OCI-LY1 (cell line): ENCODE data around the gene MAP4K3.
"Not testable (repeated sequence)": the region's sequence is repeated elsewhere in the genome, so short reads cannot be mapped to it uniquely, and the experiment has no call there.

ENCODE experiments used
- H2AFZ ChIP-seq: fragments of 200-600 bp; sonication (generic), shearing (Covaris generic); 2 replicates; pipeline ENCODE4 v1.6.0; 2014; ENCODE audit warnings: antibody characterized with exemption, mild to moderate bottlenecking, low read length
- H3F3A ChIP-seq: fragments of 200-600 bp; sonication (generic), shearing (Covaris generic); 2 replicates; pipeline ENCODE4 v1.6.0; 2014; ENCODE audit warnings: mild to moderate bottlenecking, antibody characterized with exemption, low read length, moderate library complexity; ENCODE audit not compliant: insufficient read depth
- H3K27ac ChIP-seq: fragments of 200-600 bp; sonication (generic); 2 replicates; pipeline ENCODE4 v1.5.1; 2014; ENCODE audit warnings: low read length, mixed run types, mild to moderate bottlenecking, low read depth; ENCODE audit not compliant: poor library complexity, severe bottlenecking
- H3K27me3 ChIP-seq: fragments of 200-600 bp; sonication (generic); 2 replicates; pipeline ENCODE4 v1.6.0; 2014; ENCODE audit warnings: antibody characterized with exemption, mild to moderate bottlenecking, low read length, moderate library complexity; ENCODE audit not compliant: insufficient read depth
- H3K36me3 ChIP-seq: fragments of 200-600 bp; sonication (generic); 2 replicates; pipeline ENCODE4 v1.6.1; 2014; ENCODE audit warnings: mild to moderate bottlenecking, antibody characterized with exemption, low read length, moderate library complexity, mixed read lengths; ENCODE audit not compliant: insufficient read depth
- H3K4me1 ChIP-seq: fragments of 200-600 bp; sonication (generic); 2 replicates; pipeline ENCODE4 v1.5.1; 2014; ENCODE audit warnings: mild to moderate bottlenecking, low read length, moderate library complexity; ENCODE audit not compliant: insufficient read depth, severe bottlenecking
- H3K4me2 ChIP-seq: fragments of 200-600 bp; sonication (generic), shearing (Covaris generic); 2 replicates; pipeline ENCODE4 v1.6.1; 2014; ENCODE audit warnings: low read length
- H3K4me3 ChIP-seq: fragments of 200-600 bp; sonication (generic); 2 replicates; pipeline ENCODE4 v1.5.1; 2014; ENCODE audit warnings: low read length, low read depth, mild to moderate bottlenecking, mixed read lengths; ENCODE audit not compliant: poor library complexity, severe bottlenecking
- H3K79me2 ChIP-seq: fragments of 200-600 bp; shearing (Covaris generic); 2 replicates; pipeline ENCODE4 v1.6.1; 2016; ENCODE audit warnings: mixed run types, low read length, mixed read lengths; ENCODE audit not compliant: insufficient read depth
- H3K9ac ChIP-seq: fragments of 200-600 bp; sonication (generic), shearing (Covaris generic); 2 replicates; pipeline ENCODE4 v1.6.1; 2014; ENCODE audit warnings: mild to moderate bottlenecking, low read length, mixed read lengths
- H3K9me2 ChIP-seq: fragments of 200-600 bp; sonication (generic), shearing (Covaris generic); 2 replicates; pipeline ENCODE4 v1.6.1; 2014; ENCODE audit warnings: low read depth, mild to moderate bottlenecking, low read length, mixed read lengths
- H3K9me3 ChIP-seq: fragments of 200-600 bp; shearing (Covaris generic); 2 replicates; pipeline ENCODE4 v1.6.1; 2014; ENCODE audit warnings: low read length, mixed read lengths
- H4K20me1 ChIP-seq: fragments of 200-600 bp; sonication (generic), shearing (Covaris generic); 2 replicates; pipeline ENCODE4 v1.6.0; 2016; ENCODE audit warnings: mild to moderate bottlenecking, low read length; ENCODE audit not compliant: insufficient read depth
- EZH2 ChIP-seq: fragments of 200-600 bp; sonication (generic), shearing (Covaris generic); IDR thresholded peaks from 2 replicates; pipeline ENCODE4 v1.8.0; 2017; ENCODE audit warnings: borderline replicate concordance, mixed run types, mild to moderate bottlenecking, antibody characterized with exemption, low read length, moderate library complexity, mixed read lengths
- TF ChIP-seq, protein P1 (sequence below): fragments of 200-600 bp; sonication (generic), shearing (Covaris generic); IDR thresholded peaks from 2 replicates; pipeline ENCODE4 v1.5.1; 2017; ENCODE audit warnings: mild to moderate bottlenecking, antibody characterized with exemption, low read length, moderate library complexity, mixed read lengths

MAP4K3 gene

DNA sequence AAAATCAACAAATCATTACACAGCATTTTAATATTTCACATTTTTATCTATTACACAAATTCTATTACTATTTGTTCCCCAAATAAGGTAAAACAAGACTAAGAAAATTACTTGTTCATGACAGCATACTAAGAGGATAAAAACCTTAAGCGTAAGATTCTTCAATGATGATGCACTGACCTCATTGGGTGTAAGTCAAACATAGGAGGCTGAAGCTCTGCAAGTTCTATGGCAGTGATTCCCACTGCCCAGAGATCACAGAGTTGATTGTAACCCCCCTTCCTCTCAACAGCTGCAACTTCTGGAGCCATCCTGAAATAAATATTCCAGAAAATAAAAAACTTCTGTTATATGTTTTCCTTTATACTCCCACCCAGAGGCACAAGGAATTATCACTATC is 111.1 kb downstream of the MAP4K3 start:
- Histone ChIP-seq H3K36me3 (peaks cover 27% of the 10 kb centered on the region), H4K20me1 (no peaks in the 10 kb centered on the region), H3K9me2 (no peaks in the 10 kb centered on the region; the same call in 1 of the 2 replicates), H3K79me2 (no peaks in the 10 kb centered on the region), H3K4me3 (no peak overlapping the region), H2AFZ (no peak overlapping the region), H3K27me3 (no peaks in the 10 kb centered on the region), H3K27ac (no peak overlapping the region), H3K4me2 (no peak overlapping the region), H3F3A (no peaks in the 10 kb centered on the region), H3K9ac (no peak overlapping the region), H3K9me3 (no peaks in the 10 kb centered on the region), H3K4me1 (no peaks in the 10 kb centered on the region)
- TF ChIP-seq, protein P1, sequence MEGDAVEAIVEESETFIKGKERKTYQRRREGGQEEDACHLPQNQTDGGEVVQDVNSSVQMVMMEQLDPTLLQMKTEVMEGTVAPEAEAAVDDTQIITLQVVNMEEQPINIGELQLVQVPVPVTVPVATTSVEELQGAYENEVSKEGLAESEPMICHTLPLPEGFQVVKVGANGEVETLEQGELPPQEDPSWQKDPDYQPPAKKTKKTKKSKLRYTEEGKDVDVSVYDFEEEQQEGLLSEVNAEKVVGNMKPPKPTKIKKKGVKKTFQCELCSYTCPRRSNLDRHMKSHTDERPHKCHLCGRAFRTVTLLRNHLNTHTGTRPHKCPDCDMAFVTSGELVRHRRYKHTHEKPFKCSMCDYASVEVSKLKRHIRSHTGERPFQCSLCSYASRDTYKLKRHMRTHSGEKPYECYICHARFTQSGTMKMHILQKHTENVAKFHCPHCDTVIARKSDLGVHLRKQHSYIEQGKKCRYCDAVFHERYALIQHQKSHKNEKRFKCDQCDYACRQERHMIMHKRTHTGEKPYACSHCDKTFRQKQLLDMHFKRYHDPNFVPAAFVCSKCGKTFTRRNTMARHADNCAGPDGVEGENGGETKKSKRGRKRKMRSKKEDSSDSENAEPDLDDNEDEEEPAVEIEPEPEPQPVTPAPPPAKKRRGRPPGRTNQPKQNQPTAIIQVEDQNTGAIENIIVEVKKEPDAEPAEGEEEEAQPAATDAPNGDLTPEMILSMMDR = no peak
- no peak for TF ChIP-seq EZH2

DNA sequence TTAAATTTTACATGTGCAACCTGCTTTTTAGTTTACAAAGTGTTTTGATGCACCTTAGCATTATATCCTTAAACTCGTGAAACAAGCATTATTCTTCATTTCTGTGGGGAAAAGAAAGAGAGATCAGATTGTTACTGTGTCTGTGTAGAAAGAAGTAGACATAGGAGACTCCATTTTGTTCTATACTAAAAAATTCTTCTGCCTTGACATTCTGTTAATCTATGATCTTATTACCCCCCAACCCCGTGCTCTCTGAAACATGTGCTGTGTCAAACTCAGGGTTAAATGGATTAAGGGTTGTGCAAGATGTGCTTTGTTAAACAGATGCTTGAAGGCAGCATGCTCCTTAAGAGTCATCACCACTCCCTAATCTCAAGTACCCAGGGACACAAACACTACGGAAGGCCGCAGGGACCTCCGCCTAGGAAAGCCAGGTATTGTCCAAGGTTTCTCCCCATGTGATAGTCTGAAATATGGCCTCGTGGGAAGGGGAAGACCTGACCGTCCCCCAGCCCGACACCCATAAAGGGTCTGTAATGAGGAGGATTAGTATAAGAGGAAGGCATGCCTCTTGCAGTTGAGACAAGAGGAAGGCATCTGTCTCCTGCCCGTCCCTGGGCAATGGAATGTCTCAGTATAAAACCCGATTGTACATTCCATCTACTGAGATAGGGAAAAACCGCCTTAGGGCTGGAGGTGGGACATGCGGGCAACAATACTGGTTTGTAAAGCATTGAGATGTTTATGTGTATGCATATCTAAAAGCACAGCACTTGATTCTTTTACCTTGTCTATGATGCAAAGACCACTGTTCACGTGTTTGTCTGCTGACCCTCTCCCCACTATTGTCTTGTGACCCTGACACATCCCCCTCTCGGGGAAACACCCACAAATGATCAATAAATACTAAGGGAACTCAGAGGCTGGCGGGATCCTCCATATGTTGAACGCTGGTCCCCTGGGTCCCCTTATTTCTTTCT is 115.7 kb downstream of the MAP4K3 start:
- not testable (repeated sequence) for H3K4me2 ChIP-seq, H3K79me2 ChIP-seq, H3K4me1 ChIP-seq, H3K9ac ChIP-seq, H3K27me3 ChIP-seq, H3F3A ChIP-seq, H3K9me3 ChIP-seq, H3K27ac ChIP-seq, H4K20me1 ChIP-seq, H2AFZ ChIP-seq, H3K9me2 ChIP-seq, H3K4me3 ChIP-seq
- peaks cover 13% of the 10 kb centered on the region; the same call in 1 of the 2 replicates for H3K36me3 ChIP-seq

DNA sequence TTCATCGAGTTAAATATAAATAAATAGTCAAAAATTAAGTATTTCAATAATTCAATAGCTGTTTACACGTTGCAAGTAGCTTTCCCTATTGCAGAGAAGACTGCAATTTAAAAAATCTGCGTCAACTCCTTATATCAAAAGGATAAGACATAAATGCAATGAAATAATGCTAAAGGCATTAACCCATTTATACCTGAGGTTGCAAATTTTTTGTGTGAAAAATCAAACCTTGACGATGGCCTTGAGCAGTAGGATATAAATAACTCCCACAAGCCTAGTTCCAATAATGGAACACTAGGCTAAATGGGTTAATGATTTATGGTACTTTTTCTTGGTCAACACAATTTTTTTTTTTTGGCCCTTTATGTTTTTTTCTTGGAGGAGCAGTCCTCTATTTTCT is 116.9 kb downstream of the MAP4K3 start:
- TF ChIP-seq, protein P1 = no peak
- TF ChIP-seq EZH2 = no peak
- H4K20me1 ChIP-seq = no peaks in the 10 kb centered on the region

More for the DNA sequence above, 116.9 kb downstream of the MAP4K3 start:
- Histone ChIP-seq H3K27me3 (no peaks in the 10 kb centered on the region), H3K4me3 (no peak overlapping the region), H3K27ac (no peak overlapping the region), H3K4me1 (no peaks in the 10 kb centered on the region), H3F3A (no peaks in the 10 kb centered on the region), H3K9me3 (no peaks in the 10 kb centered on the region), H2AFZ (no peak overlapping the region), H3K4me2 (no peak overlapping the region), H3K9me2 (no peaks in the 10 kb centered on the region), H3K9ac (no peak overlapping the region), H3K36me3 (peaks cover 7% of the 10 kb centered on the region; the same call in 1 of the 2 replicates), H3K79me2 (no peaks in the 10 kb centered on the region)
